Spleen (tissue), 11 donors: Measurements from ENCODE around the gene ZNF609. TPM values are rescaled to one million over a fixed set of nuclear protein-coding genes. Genes with fewer than 3 reads are reported as not detected.

Experiments
- DNase-seq: peaks from one replicate; pipeline ENCODE4 v3.0.0-alpha.2; 2020
- H3K27ac ChIP-seq, 8 donors: fragments of 200-600 bp; sonication (generic) in 7 of 8; 1 replicate in 4 of 8; 2 replicates in 4 of 8; pipeline versions ENCODE4 v1.5.0 to v1.8.0; 2016 to 2021; ENCODE audit warnings: inconsistent platforms in 4 of 8, mild to moderate bottlenecking in 4 of 8, moderate library complexity in 1 of 8
- H3K27me3 ChIP-seq, 7 donors: fragments of 200-600 bp; sonication (generic) in 6 of 7; replicated peaks in 1 of 7; 1 replicate in 4 of 7; 2 replicates in 3 of 7; pipeline versions ENCODE4 v1.5.0 to v1.8.0; 2016 to 2021; ENCODE audit warnings: inconsistent platforms in 3 of 7, mild to moderate bottlenecking in 1 of 7
- H3K36me3 ChIP-seq, 6 donors: fragments of 200-600 bp; sonication (generic) in 5 of 6; 1 replicate in 4 of 6; 2 replicates in 2 of 6; pipeline versions ENCODE4 v1.5.0 to v1.8.0; 2016 to 2021; ENCODE audit warnings: inconsistent platforms in 2 of 6
- H3K4me1 ChIP-seq, 6 donors: fragments of 200-600 bp; sonication (generic) in 5 of 6; 1 replicate in 3 of 6; 2 replicates in 3 of 6; pipeline versions ENCODE4 v1.5.0 to v1.8.0; 2016 to 2021; ENCODE audit warnings: inconsistent platforms in 3 of 6
- H3K4me3 ChIP-seq, 8 donors: fragments of 200-600 bp; sonication (generic) in 7 of 8; 1 replicate in 4 of 8; 2 replicates in 4 of 8; pipeline versions ENCODE4 v1.5.0 to v1.8.0; 2016 to 2021; ENCODE audit warnings: inconsistent platforms in 4 of 8, mild to moderate bottlenecking in 4 of 8, moderate library complexity in 2 of 8
- H3K9me3 ChIP-seq, 8 donors: fragments of 200-600 bp; sonication (generic) in 7 of 8; 1 replicate in 4 of 8; 2 replicates in 4 of 8; pipeline versions ENCODE4 v1.5.0 to v1.8.0; 2016 to 2021; ENCODE audit warnings: inconsistent platforms in 4 of 8
- POLR2A ChIP-seq, 3 donors: fragments of 450-650 bp; IDR thresholded peaks; one replicate each; pipeline ENCODE4 v1.5.1; 2017; ENCODE audit warnings: antibody characterized with exemption in 3 of 3, mild to moderate bottlenecking in 1 of 3
- POLR2AphosphoS5 ChIP-seq, 3 donors: sonication (generic); formaldehyde crosslinking; IDR thresholded peaks; one replicate each; pipeline ENCODE4 v1.5.1; 2017; ENCODE audit warnings: antibody characterized with exemption in 3 of 3
- WGBS, 5 donors: extraction: QIAGEN DNeasy Blood & Tissue Kit in 3 of 5; methylation state at CpG; one replicate each; pipeline versions ENCODE4 v1.1.5 to v1.1.7; 2013 to 2018; 5-methylcytosine and 5-hydroxymethylcytosine counted together
- intact Hi-C: fragments of 100-400 bp; cut with DNase I; formaldehyde crosslinking; loops from one replicate; pipeline ENCODE4 v1.15.0; 2023; ENCODE audit warnings: low total_unique reads
- polyA plus RNA-seq, 3 donors: library from polyadenylated mRNA; stranded (reverse); fragments of 200-250 nt; gene quantifications; one replicate each; pipeline ENCODE4 v1.2.1, GENCODE V29; 2013
- total RNA-seq, 7 donors: library from RNA; depleted of rRNA in 3 of 7; stranded (reverse); fragments of >200 nt in 3 of 7; fragmentation: NEBNext Ultra II Directional in 4 of 7; extraction: Animal tissue kit (Norgen Biotek cat#: 25700) in 4 of 7; gene quantifications; one replicate each; pipeline versions ENCODE4 v1.1.0 to v1.2.1, GENCODE V29; 2016 to 2021
- TF ChIP-seq, protein P1 (sequence below), 11 experiments: fragments of 200-600 bp in 7 of 11; fragments of 450-650 bp in 4 of 11; sonication (generic) in 4 of 11; IDR thresholded peaks in 8 of 11; conservative IDR thresholded peaks in 3 of 11; 1 replicate in 7 of 11; 2 replicates in 4 of 11; pipeline versions ENCODE4 v1.4.0 to v1.8.0; 2016 to 2021; ENCODE audit warnings: antibody characterized with exemption in 11 of 11, inconsistent platforms in 4 of 11, mild to moderate bottlenecking in 1 of 11
- donor health status: healthy with polysubstance abuse.
- donor health status: DM: no; HTN: no; CAD: no; lungs with moderate emphysema.
- donor health status: DM: no; HTN: no; CAD: no.
- donor health status: Bipolar disorder and iron deficiency.
- donor health status: healthy.
- donor health status: DM: no; HTN: no; CAD: no.
- donor health status: DM: yes; HTN: yes; CAD: no.

Gene ZNF609
- total and polyA plus RNA-seq, 10 donors, result 2.4 to 55.7 (median 38.8) TPM

DNA sequence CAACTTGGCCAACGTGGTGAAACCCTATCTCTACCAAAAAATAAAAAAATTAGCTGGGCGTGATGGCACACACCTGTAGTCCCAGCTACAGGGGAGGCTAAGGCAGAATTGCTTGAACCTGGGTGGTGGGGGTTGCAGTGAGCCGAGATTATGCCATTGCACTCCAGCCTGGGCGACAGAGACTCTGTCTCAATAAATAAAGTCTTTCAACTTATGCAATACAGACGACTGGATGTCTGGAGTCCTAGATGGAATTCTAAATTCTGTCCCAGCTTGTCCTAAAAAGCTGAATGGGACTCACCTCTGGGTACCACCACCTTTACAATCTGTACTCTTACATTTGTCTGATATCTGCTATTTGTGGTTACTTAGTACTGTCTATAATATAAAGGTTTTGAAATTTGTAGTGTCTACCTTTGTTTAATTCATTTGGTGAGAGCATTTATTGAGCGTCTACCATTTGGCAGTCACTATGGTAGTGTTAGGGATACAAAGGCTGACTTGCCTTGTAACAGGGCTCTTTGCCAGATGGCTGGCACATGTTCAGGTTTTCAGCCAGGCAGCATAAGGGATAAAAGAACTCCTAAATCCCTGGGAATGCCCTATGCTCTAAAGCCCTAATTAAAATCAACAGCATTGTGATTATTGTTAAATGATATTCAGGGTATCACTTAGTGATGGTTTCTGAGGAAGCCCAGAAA is 7.2 kb upstream of the ZNF609 start:
- intact Hi-C loops, result no loop called here
- Histone ChIP-seq H3K27me3 (no peaks in the 10 kb centered on the region), H3K4me1 (peaks cover 0 to 73% (median 34%) of the 10 kb centered on the region in 6 donors), H3K36me3 (peaks cover 0 to 62% (median 2%) of the 10 kb centered on the region in 6 donors), H3K27ac (no peak overlapping the region), H3K4me3 (no peak overlapping the region), H3K9me3 (no peaks in the 10 kb centered on the region)
- TF ChIP-seq POLR2AphosphoS5 (IDR thresholded peaks at IDR 0.05) (no peak), POLR2A (IDR thresholded peaks at IDR 0.05) (no peak)
- TF ChIP-seq, protein P1, sequence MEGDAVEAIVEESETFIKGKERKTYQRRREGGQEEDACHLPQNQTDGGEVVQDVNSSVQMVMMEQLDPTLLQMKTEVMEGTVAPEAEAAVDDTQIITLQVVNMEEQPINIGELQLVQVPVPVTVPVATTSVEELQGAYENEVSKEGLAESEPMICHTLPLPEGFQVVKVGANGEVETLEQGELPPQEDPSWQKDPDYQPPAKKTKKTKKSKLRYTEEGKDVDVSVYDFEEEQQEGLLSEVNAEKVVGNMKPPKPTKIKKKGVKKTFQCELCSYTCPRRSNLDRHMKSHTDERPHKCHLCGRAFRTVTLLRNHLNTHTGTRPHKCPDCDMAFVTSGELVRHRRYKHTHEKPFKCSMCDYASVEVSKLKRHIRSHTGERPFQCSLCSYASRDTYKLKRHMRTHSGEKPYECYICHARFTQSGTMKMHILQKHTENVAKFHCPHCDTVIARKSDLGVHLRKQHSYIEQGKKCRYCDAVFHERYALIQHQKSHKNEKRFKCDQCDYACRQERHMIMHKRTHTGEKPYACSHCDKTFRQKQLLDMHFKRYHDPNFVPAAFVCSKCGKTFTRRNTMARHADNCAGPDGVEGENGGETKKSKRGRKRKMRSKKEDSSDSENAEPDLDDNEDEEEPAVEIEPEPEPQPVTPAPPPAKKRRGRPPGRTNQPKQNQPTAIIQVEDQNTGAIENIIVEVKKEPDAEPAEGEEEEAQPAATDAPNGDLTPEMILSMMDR (IDR thresholded peaks at IDR 0.05 in 8 of 11, conservative IDR thresholded peaks at IDR 0.05 in 3 of 11), result no peak
- WGBS, 5 donors, result 70 to 90% (median 83%) methylated on average over 6 of the region's 6 CpGs
- DNase-seq, result no peak

DNA sequence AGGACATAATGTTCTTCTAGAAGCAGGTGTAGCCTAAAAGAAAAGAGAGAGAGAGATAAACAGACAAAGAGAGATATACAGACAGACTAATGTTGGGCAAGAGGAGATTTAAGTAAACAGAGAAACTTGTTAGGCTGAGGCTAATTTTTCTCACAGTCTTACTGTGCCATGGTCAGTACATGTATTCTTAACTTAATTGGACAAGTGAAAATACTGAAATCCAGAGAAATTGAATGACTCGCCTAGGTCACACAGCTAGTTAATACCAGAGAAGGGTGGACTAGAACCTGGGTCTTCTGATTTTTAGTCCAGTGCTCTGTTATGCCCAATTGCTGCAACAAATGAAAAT is 6.7 kb upstream of the ZNF609 start:
- H3K27ac ChIP-seq, result no peak overlapping the region
- peaks cover 0 to 68% (median 30%) of the 10 kb centered on the region in 6 donors for H3K4me1 ChIP-seq
- intact Hi-C loops, result no loop called here
- H3K27me3 ChIP-seq, result no peaks in the 10 kb centered on the region
- WGBS, 5 donors, result 91 to 100% (median 92%) methylated on average over 1 of the region's 1 CpG
- H3K4me3 ChIP-seq, result no peak overlapping the region
- no peaks in the 10 kb centered on the region for H3K9me3 ChIP-seq
- no peak for TF ChIP-seq POLR2AphosphoS5 (IDR thresholded peaks at IDR 0.05)
- no peak for TF ChIP-seq POLR2A (IDR thresholded peaks at IDR 0.05)
- TF ChIP-seq, protein P1 (IDR thresholded peaks at IDR 0.05 in 8 of 11, conservative IDR thresholded peaks at IDR 0.05 in 3 of 11), result no peak
- no peak for DNase-seq
- peaks cover 0 to 56% (median 2%) of the 10 kb centered on the region in 6 donors for H3K36me3 ChIP-seq

DNA sequence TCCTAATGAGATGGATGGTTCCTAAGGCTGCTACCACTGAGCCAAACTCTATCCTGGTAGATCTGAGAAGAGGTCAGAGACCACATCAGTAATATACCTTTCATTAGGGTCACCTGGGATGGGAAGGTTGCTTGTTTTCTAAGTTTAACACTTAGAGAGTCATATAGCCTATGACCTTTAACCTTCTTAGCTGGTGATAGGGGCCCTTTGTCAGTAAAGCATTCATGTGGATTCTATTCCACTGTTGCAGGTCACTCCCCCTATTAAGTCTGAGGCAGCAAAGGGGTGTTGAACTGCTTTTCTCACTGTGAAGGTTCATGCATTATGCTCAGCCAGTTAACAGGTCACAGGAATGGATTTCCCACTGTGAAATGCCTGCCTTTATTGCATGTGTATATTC is 6.1 kb upstream of the ZNF609 start:
- TF ChIP-seq POLR2AphosphoS5 (IDR thresholded peaks at IDR 0.05) (no peak), POLR2A (IDR thresholded peaks at IDR 0.05) (no peak)
- TF ChIP-seq, protein P1 (IDR thresholded peaks at IDR 0.05 in 8 of 11, conservative IDR thresholded peaks at IDR 0.05 in 3 of 11), result no peak
- no peaks in the 10 kb centered on the region for H3K9me3 ChIP-seq
- intact Hi-C loops, result no loop called here

DNA sequence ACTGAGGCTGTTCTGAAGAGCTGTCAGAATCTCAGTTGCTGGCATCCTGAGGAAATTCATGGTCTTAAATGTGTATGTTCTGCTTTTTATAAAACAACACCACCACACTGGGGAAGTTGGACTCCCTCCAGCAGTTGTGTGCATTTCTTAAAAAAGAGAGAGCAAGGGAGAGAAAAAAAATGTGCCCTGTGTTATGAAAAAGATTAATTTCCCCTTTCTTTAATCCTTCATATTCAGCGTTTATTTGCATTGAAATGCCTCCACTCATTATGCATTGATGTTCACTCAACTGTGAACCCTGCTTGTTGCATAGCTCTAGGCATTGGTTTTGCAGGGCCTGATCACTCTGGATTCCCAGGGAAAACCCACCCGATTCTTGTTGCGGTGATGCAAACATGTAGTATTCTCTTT is 4.4 kb upstream of the ZNF609 start:
- DNase-seq, result no peak
- Histone ChIP-seq H3K27ac (peak overlapping the region in 6 of 8 donors; percentile 27 to 64 (median 52)), H3K4me1 (peaks cover 6 to 64% (median 41%) of the 10 kb centered on the region in 6 donors), H3K4me3 (peak overlapping the region in 1 of 8 donors; percentile 15), H3K36me3 (peaks cover 0 to 35% (median 0%) of the 10 kb centered on the region in 6 donors), H3K27me3 (no peaks in the 10 kb centered on the region), H3K9me3 (no peaks in the 10 kb centered on the region)
- TF ChIP-seq POLR2AphosphoS5 (IDR thresholded peaks at IDR 0.05), result no peak
- no peak for TF ChIP-seq POLR2A (IDR thresholded peaks at IDR 0.05)
- TF ChIP-seq, protein P1 (IDR thresholded peaks at IDR 0.05 in 8 of 11, conservative IDR thresholded peaks at IDR 0.05 in 3 of 11), result no peak
- WGBS, 5 donors, result 24 to 35% (median 33%) methylated on average over 3 of the region's 3 CpGs
- intact Hi-C loops, result no loop called here

More for the DNA sequence above, 6.1 kb upstream of the ZNF609 start:
- peaks cover 0 to 51% (median 0%) of the 10 kb centered on the region in 6 donors for H3K36me3 ChIP-seq
- no peak overlapping the region for H3K4me3 ChIP-seq
- no peak overlapping the region for H3K27ac ChIP-seq
- H3K27me3 ChIP-seq, result no peaks in the 10 kb centered on the region
- DNase-seq, result no peak
- peaks cover 0 to 70% (median 31%) of the 10 kb centered on the region in 6 donors for H3K4me1 ChIP-seq
